ENCODE data around the gene UBE2O. TPM values are rescaled to one million over a fixed set of nuclear protein-coding genes. Genes with fewer than 3 reads are reported as not detected.
A peak's percentile ranks its signal among the peaks of the same experiment; 100 is the strongest.

UBE2O gene
- total RNA-seq, 3 donors from 2014 or later: 16.2 to 25.0 (median 19.0) TPM

DNA sequence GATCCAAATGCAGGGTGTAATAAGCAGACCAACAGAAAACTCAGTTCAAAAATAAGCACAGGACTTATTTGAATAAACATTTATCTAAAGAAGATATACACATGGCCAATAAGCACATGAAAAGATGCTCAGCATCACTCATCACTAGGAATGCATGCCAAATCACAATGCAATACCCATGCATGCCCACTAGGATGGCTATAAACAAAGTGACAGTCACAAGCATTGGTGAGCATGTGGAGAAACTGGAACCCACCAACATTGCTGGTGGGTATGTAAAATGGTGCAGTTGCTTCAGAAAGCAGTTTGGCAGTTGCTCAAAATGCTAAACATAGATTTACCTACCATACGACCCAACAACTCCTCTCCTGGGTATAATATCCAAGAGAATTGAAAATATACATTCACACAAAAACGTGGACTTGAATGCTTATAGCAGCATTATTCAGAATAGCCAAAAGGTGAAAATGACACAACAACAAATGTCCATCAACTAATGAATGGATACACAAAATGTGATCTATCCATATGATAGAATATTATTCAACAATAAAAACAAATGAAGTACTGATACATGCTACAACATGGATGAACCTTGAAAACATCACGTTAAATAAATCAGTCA is 20.1 kb downstream of the UBE2O start:
- TF ChIP-seq CTCF (IDR thresholded peaks at IDR 0.05): no peak
- no peaks in the 10 kb centered on the region for H3K4me1 ChIP-seq (ENCODE audit: low read depth)
- intact Hi-C loops (cut with DNase I, micrococcal nuclease): no loop called here
- no peaks in the 10 kb centered on the region for H3K9me3 ChIP-seq
- ATAC-seq: no peak
- no peaks in the 10 kb centered on the region for H3K36me3 ChIP-seq (ENCODE audit: low read depth)
- no peak for DNase-seq
- H3K4me3 ChIP-seq: no peak overlapping the region

- Histone ChIP-seq H3K9me3 (no peaks in the 10 kb centered on the region), H3K4me1 (ENCODE audit: low read depth) (no peaks in the 10 kb centered on the region), H3K4me3 (no peak overlapping the region), H3K36me3 (ENCODE audit: low read depth) (no peaks in the 10 kb centered on the region)
- ATAC-seq: no peak
- DNase-seq: no peak
- intact Hi-C loops (cut with DNase I, micrococcal nuclease): no loop called here
- no peak for TF ChIP-seq CTCF (IDR thresholded peaks at IDR 0.05)
Observed at GRCh38 chr17:76432004-76432403, 20.9 kb downstream of the UBE2O start.

- no peak for ATAC-seq
- TF ChIP-seq CTCF (IDR thresholded peaks at IDR 0.05): no peak
- Histone ChIP-seq H3K4me1 (ENCODE audit: low read depth) (no peaks in the 10 kb centered on the region), H3K36me3 (ENCODE audit: low read depth) (no peaks in the 10 kb centered on the region), H3K4me3 (no peak overlapping the region), H3K9me3 (no peaks in the 10 kb centered on the region)
- intact Hi-C loops (cut with DNase I, micrococcal nuclease): no loop called here
- DNase-seq: no peak
Observed at GRCh38 chr17:76431509-76431908, 21.4 kb downstream of the UBE2O start.

- intact Hi-C loops (cut with DNase I, micrococcal nuclease): no loop called here
- no peaks in the 10 kb centered on the region for H3K36me3 ChIP-seq (ENCODE audit: low read depth)
- H3K9me3 ChIP-seq: no peaks in the 10 kb centered on the region
- no peak for TF ChIP-seq CTCF (IDR thresholded peaks at IDR 0.05)
- DNase-seq (no peak), ATAC-seq (no peak)
- H3K4me1 ChIP-seq (ENCODE audit: low read depth): no peaks in the 10 kb centered on the region
- H3K4me3 ChIP-seq: no peak overlapping the region
Observed at GRCh38 chr17:76428511-76428910, 24.4 kb downstream of the UBE2O start.

GRCh38 chr17:76427501-76428231 is 25.3 kb downstream of the UBE2O start:
- intact Hi-C loops (cut with DNase I, micrococcal nuclease): no loop called here
- no peaks in the 10 kb centered on the region for H3K4me1 ChIP-seq (ENCODE audit: low read depth)
- DNase-seq (peak; percentile 38 to 63 (median 53)), ATAC-seq (peak; percentile 75)
- H3K9me3 ChIP-seq: no peaks in the 10 kb centered on the region
- TF ChIP-seq CTCF (IDR thresholded peaks at IDR 0.05): no peak
- no peak overlapping the region for H3K4me3 ChIP-seq
- H3K36me3 ChIP-seq (ENCODE audit: low read depth): no peaks in the 10 kb centered on the region
